ENCODE results near the gene GSTK1. TPM values are rescaled to one million over a fixed set of nuclear protein-coding genes. Genes with fewer than 3 reads are reported as not detected.

GSTK1 gene
- total and polyA plus RNA-seq, 10 of the 15 experiments (the other 5 are each of a cell fraction or from before 2014, with no cell fraction given) = 76.2 to 166 (median 127) TPM

DNA sequence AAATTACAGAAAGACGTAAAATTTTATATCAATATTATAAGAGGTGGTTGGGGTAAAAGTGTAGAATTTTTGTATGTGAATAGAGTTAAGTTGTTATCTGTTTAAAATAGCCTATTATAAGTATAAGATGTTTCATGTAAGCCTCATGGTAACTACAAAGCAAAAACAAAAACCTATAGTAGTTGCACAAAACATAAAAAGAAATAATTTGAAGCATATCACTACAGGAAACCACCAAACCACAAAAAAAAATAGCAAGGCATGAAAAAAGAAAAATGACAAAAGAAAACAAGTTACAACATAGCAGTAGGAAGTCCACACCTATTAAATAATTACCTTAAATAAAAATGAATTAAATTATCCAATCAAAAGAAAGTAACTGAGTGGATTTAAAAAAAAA is 12.4 kb upstream of the GSTK1 start:
- intact Hi-C loops (cut with micrococcal nuclease; ENCODE audit: unreplicated experiment) = no loop called here
- CTCF ChIA-PET = interaction anchor here (0.6 to 9.4 kb wide), 3 partner anchors 11 to 54 kb away, joined by 3 to 66 read pairs (median 7); no protein-coding TSS in a partner anchor

DNA sequence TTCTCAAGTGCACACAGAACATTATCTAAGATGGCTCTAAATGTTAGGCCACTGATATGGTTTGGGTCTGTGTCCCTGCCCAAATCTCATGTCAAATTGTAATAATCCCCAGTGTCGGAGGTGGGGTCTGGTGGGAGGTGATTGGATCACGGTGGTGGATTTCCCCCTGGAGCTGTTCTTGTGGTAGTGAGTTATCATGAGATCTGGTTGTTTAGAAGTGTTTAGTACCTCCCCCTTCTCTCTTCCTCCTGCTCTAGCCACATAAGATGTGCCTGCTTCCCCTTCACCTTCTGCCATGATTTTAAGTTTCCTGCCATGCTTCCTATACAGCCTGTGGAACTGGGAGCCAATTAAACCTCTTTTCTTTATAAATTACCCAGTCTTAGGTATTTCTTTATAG is 11.2 kb upstream of the GSTK1 start:
- DNase-seq (ENCODE audit: low read depth, low spot score) (no peak), FAIRE-seq (no peak), ATAC-seq (no peak)
- Histone ChIP-seq H3K4me2 (ENCODE audit: control insufficient read depth, insufficient read depth) (no peak overlapping the region), H3K36me3 (ENCODE audit: control insufficient read depth in 2 of 2, insufficient read depth in 2 of 2, low read length in 1 of 2) (no peaks in the 10 kb centered on the region), H3K4me3 (no peak overlapping the region), H3K27ac (ENCODE audit: control insufficient read depth, insufficient read depth) (no peak overlapping the region), H3K9ac (ENCODE audit: control insufficient read depth, insufficient read depth, low read length) (no peak overlapping the region), H3K27me3 (replicated peaks in 1 of 2; ENCODE audit: control insufficient read depth in 2 of 2, insufficient read depth in 2 of 2, low read length in 1 of 2) (no peaks in the 10 kb centered on the region), H3K4me1 (ENCODE audit: control insufficient read depth, insufficient read depth, low read length) (peaks cover 2% of the 10 kb centered on the region; the same call in 1 of the 2 replicates), H3K79me2 (ENCODE audit: control insufficient read depth, insufficient read depth, low read length) (no peaks in the 10 kb centered on the region), H4K20me1 (ENCODE audit: control insufficient read depth, insufficient read depth) (no peaks in the 10 kb centered on the region), H3K9me3 (replicated peaks; ENCODE audit: control insufficient read depth, insufficient read depth, low read length) (no peaks in the 10 kb centered on the region; the same call in 2 of the 3 replicates), H2AFZ (ENCODE audit: control insufficient read depth, low read depth, low read length) (no peak overlapping the region)
- ChIA-PET CTCF (interaction anchor here (0.6 to 9.4 kb wide), 2 partner anchors 12 to 28 kb away, joined by 4 to 66 read pairs; no protein-coding TSS in a partner anchor), SMC1A (ENCODE audit: uncharacterized antibody, unreplicated experiment) (interaction anchor here (1.1 kb wide), 1 partner anchor 55 kb away, joined by 3 read pairs; no protein-coding TSS in a partner anchor), POLR2A (no interaction called here), RAD21 (ENCODE audit: unreplicated experiment) (no interaction called here)
- in situ Hi-C loops (cut with MboI) (no loop called here), intact Hi-C loops (cut with micrococcal nuclease; ENCODE audit: unreplicated experiment) (no loop called here)
- 45% methylated on average over 2 of the region's 2 CpGs for WGBS (ENCODE audit: insufficient coverage, insufficient replicate concordance, low lambda C conversion rate, missing lambda C conversion rate)
- BruUV-seq (replicated peaks) = no TSS peak
- TF ChIP-seq LARP7 (IDR thresholded peaks at IDR 0.05) (no peak), MYC (IDR thresholded peaks at IDR 0.05; ENCODE audit: insufficient read depth, insufficient read length, insufficient replicate concordance, low read length, severe bottlenecking) (no peak), ZNF207 (IDR thresholded peaks at IDR 0.05; ENCODE audit: borderline replicate concordance) (no peak), ASH2L (IDR thresholded peaks at IDR 0.05; ENCODE audit: borderline replicate concordance, low read depth) (no peak), CREB1 (IDR thresholded peaks at IDR 0.05; ENCODE audit: low read depth) (no peak), SREBF2 (IDR thresholded peaks at IDR 0.05; ENCODE audit: low read length) (no peak), EP300 (IDR thresholded peaks at IDR 0.05; ENCODE audit: borderline replicate concordance in 1 of 2, control insufficient read depth in 1 of 2, low read depth in 2 of 2, low read length in 2 of 2) (no peak), MTA3 (IDR thresholded peaks at IDR 0.05; ENCODE audit: borderline replicate concordance, low read length) (no peak), SIN3A (IDR thresholded peaks at IDR 0.05; ENCODE audit: low read depth, low read length) (no peak), CBX3 (IDR thresholded peaks at IDR 0.05; ENCODE audit: borderline replicate concordance, low read depth) (no peak)
- TF ChIP-seq, protein P1, sequence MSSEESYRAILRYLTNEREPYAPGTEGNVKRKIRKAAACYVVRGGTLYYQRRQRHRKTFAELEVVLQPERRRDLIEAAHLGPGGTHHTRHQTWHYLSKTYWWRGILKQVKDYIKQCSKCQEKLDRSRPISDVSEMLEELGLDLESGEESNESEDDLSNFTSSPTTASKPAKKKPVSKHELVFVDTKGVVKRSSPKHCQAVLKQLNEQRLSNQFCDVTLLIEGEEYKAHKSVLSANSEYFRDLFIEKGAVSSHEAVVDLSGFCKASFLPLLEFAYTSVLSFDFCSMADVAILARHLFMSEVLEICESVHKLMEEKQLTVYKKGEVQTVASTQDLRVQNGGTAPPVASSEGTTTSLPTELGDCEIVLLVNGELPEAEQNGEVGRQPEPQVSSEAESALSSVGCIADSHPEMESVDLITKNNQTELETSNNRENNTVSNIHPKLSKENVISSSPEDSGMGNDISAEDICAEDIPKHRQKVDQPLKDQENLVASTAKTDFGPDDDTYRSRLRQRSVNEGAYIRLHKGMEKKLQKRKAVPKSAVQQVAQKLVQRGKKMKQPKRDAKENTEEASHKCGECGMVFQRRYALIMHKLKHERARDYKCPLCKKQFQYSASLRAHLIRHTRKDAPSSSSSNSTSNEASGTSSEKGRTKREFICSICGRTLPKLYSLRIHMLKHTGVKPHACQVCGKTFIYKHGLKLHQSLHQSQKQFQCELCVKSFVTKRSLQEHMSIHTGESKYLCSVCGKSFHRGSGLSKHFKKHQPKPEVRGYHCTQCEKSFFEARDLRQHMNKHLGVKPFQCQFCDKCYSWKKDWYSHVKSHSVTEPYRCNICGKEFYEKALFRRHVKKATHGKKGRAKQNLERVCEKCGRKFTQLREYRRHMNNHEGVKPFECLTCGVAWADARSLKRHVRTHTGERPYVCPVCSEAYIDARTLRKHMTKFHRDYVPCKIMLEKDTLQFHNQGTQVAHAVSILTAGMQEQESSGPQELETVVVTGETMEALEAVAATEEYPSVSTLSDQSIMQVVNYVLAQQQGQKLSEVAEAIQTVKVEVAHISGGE (CRISPR knock-in tag; IDR thresholded peaks at IDR 0.05) = no peak
- TF ChIP-seq, protein P2, sequence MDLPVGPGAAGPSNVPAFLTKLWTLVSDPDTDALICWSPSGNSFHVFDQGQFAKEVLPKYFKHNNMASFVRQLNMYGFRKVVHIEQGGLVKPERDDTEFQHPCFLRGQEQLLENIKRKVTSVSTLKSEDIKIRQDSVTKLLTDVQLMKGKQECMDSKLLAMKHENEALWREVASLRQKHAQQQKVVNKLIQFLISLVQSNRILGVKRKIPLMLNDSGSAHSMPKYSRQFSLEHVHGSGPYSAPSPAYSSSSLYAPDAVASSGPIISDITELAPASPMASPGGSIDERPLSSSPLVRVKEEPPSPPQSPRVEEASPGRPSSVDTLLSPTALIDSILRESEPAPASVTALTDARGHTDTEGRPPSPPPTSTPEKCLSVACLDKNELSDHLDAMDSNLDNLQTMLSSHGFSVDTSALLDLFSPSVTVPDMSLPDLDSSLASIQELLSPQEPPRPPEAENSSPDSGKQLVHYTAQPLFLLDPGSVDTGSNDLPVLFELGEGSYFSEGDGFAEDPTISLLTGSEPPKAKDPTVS (IDR thresholded peaks at IDR 0.05; ENCODE audit: low read depth, low read length) = no peak

More for the DNA sequence above, 12.4 kb upstream of the GSTK1 start:
- no peak for FAIRE-seq
- Histone ChIP-seq H3K4me1 (ENCODE audit: control insufficient read depth, insufficient read depth, low read length) (no peaks in the 10 kb centered on the region), H3K9me3 (replicated peaks; ENCODE audit: control insufficient read depth, insufficient read depth, low read length) (no peaks in the 10 kb centered on the region; the same call in 2 of the 3 replicates), H3K27me3 (replicated peaks in 1 of 2; ENCODE audit: control insufficient read depth in 2 of 2, insufficient read depth in 2 of 2, low read length in 1 of 2) (no peaks in the 10 kb centered on the region), H3K27ac (ENCODE audit: control insufficient read depth, insufficient read depth) (no peak overlapping the region), H3K9ac (ENCODE audit: control insufficient read depth, insufficient read depth, low read length) (no peak overlapping the region), H4K20me1 (ENCODE audit: control insufficient read depth, insufficient read depth) (no peaks in the 10 kb centered on the region), H2AFZ (ENCODE audit: control insufficient read depth, low read depth, low read length) (no peak overlapping the region), H3K79me2 (ENCODE audit: control insufficient read depth, insufficient read depth, low read length) (no peaks in the 10 kb centered on the region), H3K36me3 (ENCODE audit: control insufficient read depth in 2 of 2, insufficient read depth in 2 of 2, low read length in 1 of 2) (no peaks in the 10 kb centered on the region), H3K4me2 (ENCODE audit: control insufficient read depth, insufficient read depth) (no peak overlapping the region), H3K4me3 (no peak overlapping the region)
- ATAC-seq = no peak
- POLR2A ChIA-PET = no interaction called here
- TF ChIP-seq RUNX3 (IDR thresholded peaks at IDR 0.05; ENCODE audit: low read length) = peak; percentile 35; the same call in 1 of the 2 replicates
- no peak for TF ChIP-seq SRF (IDR thresholded peaks at IDR 0.05; ENCODE audit: low read depth in 2 of 2, low read length in 2 of 2)
- RAD21 ChIA-PET (ENCODE audit: unreplicated experiment) = interaction anchor here (1.7 kb wide), 1 partner anchor 10 kb away, joined by 6 read pairs; no protein-coding TSS in a partner anchor
- no TSS peak for BruUV-seq (replicated peaks)
- DNase-seq (ENCODE audit: low read depth, low spot score) = no peak
- in situ Hi-C loops (cut with MboI) = no loop called here
- SMC1A ChIA-PET (ENCODE audit: uncharacterized antibody, unreplicated experiment) = interaction anchor here (1.1 to 2.7 kb wide), 4 partner anchors 8 to 86 kb away, joined by 3 to 16 read pairs (median 7); no protein-coding TSS in a partner anchor
- WGBS (ENCODE audit: insufficient coverage, insufficient replicate concordance, low lambda C conversion rate, missing lambda C conversion rate) = 22% methylated on average over 1 of the region's 1 CpG
